CD14-positive monocyte (primary cell): ENCODE data around the gene SDK1. TPM values are rescaled to one million over a fixed set of nuclear protein-coding genes. Genes with fewer than 3 reads are reported as not detected.

ENCODE experiments used
- DNase-seq, 3 donors: peaks; one replicate each; pipeline ENCODE4 v3.0.0-alpha.2; 2011 to 2022
- H2AFZ ChIP-seq: 2 replicates; pipeline ENCODE4 v1.6.0; 2012; ENCODE audit warnings: mild to moderate bottlenecking, low read depth, low read length, inconsistent platforms; ENCODE audit not compliant: insufficient read depth, poor library complexity, severe bottlenecking
- H3K27ac ChIP-seq, 2 donors: 1 replicate in 1 of 2; 2 replicates in 1 of 2; pipeline ENCODE4 v1.5.1; 2012 to 2013; ENCODE audit warnings: low read length in 2 of 2, control low read depth in 1 of 2, inconsistent platforms in 1 of 2, low read depth in 1 of 2, mild to moderate bottlenecking in 1 of 2
- H3K27me3 ChIP-seq, 2 donors: one replicate each; pipeline versions ENCODE4 v1.6.0 to v1.6.1; 2011 to 2013; ENCODE audit warnings: low read length in 2 of 2; ENCODE audit not compliant: control insufficient read depth in 2 of 2, insufficient read depth in 2 of 2
- H3K36me3 ChIP-seq, 2 donors: replicated peaks in 1 of 2; 1 replicate in 1 of 2; 2 replicates in 1 of 2; pipeline versions ENCODE4 v1.5.1 to v1.6.1; 2012 to 2013; ENCODE audit warnings: low read length in 2 of 2, control low read depth in 1 of 2, inconsistent platforms in 1 of 2, mild to moderate bottlenecking in 1 of 2; ENCODE audit not compliant: insufficient read depth in 2 of 2, control insufficient read depth in 1 of 2
- H3K4me1 ChIP-seq, 2 donors: 1 replicate in 1 of 2; 2 replicates in 1 of 2; pipeline versions ENCODE4 v1.5.1 to v1.6.1; 2012 to 2013; ENCODE audit warnings: low read length in 2 of 2, control low read depth in 1 of 2, inconsistent platforms in 1 of 2, mild to moderate bottlenecking in 1 of 2, moderate library complexity in 1 of 2; ENCODE audit not compliant: insufficient read depth in 2 of 2, control insufficient read depth in 1 of 2
- H3K4me2 ChIP-seq: replicated peaks from 2 replicates; pipeline ENCODE3; 2012; ENCODE audit warnings: low read length, moderate library complexity, mild to moderate bottlenecking; ENCODE audit not compliant: poor library complexity, severe bottlenecking; ENCODE audit errors: extremely low read depth
- H3K4me3 ChIP-seq, 3 experiments: fragments of 200-600 bp in 1 of 3; sonication (generic) in 1 of 3; replicated peaks in 1 of 3; 1 replicate in 2 of 3; 2 replicates in 1 of 3; pipeline ENCODE4 v1.5.1; 2011 to 2013; ENCODE audit warnings: low read length in 3 of 3, mild to moderate bottlenecking in 3 of 3, control low read depth in 2 of 3, low read depth in 2 of 3, inconsistent platforms in 1 of 3, moderate library complexity in 1 of 3
- H3K79me2 ChIP-seq: 2 replicates; pipeline ENCODE4 v1.6.0; 2012; ENCODE audit warnings: mild to moderate bottlenecking, control low read depth, inconsistent platforms, low read length, moderate library complexity; ENCODE audit not compliant: insufficient read depth
- H3K9ac ChIP-seq: 2 replicates; pipeline ENCODE4 v1.6.0; 2017; ENCODE audit warnings: low read length, mild to moderate bottlenecking; ENCODE audit not compliant: insufficient read depth, poor library complexity, severe bottlenecking
- H3K9me3 ChIP-seq, 2 donors: replicated peaks in 1 of 2; 1 replicate in 1 of 2; 2 replicates in 1 of 2; pipeline versions ENCODE4 v1.5.1 to v1.6.1; 2012 to 2013; ENCODE audit warnings: low read length in 2 of 2, control low read depth in 1 of 2; ENCODE audit not compliant: control insufficient read depth in 1 of 2, insufficient read depth in 1 of 2
- H4K20me1 ChIP-seq: 2 replicates; pipeline ENCODE4 v1.6.0; 2012; ENCODE audit warnings: mild to moderate bottlenecking, low read length, control low read depth, moderate library complexity; ENCODE audit not compliant: insufficient read depth
- H3K27ac Mint-ChIP-seq, 7 donors: one replicate each; pipeline ENCODE4 v1.8.0; 2020; ENCODE audit warnings: mild to moderate bottlenecking in 7 of 7, mixed read lengths in 7 of 7, moderate library complexity in 6 of 7, inconsistent platforms in 2 of 7
- H3K27me3 Mint-ChIP-seq, 3 donors: one replicate each; pipeline ENCODE4 v1.8.0; 2021 to 2022; ENCODE audit warnings: low read depth in 3 of 3, mild to moderate bottlenecking in 3 of 3, mixed read lengths in 3 of 3, moderate library complexity in 3 of 3, inconsistent platforms in 1 of 3
- H3K36me3 Mint-ChIP-seq, 2 donors: one replicate each; pipeline ENCODE4 v1.8.0; 2020; ENCODE audit warnings: mixed read lengths in 2 of 2, inconsistent platforms in 1 of 2, mild to moderate bottlenecking in 1 of 2
- H3K4me1 Mint-ChIP-seq: one replicate; pipeline ENCODE4 v1.8.0; 2020; ENCODE audit warnings: mild to moderate bottlenecking, mixed read lengths
- H3K4me3 Mint-ChIP-seq, 2 donors: one replicate each; pipeline ENCODE4 v1.8.0; 2020; ENCODE audit warnings: mild to moderate bottlenecking in 2 of 2, mixed read lengths in 2 of 2, moderate library complexity in 1 of 2
- H3K9me3 Mint-ChIP-seq, 7 donors: one replicate each; pipeline ENCODE4 v1.8.0; 2020 to 2022; ENCODE audit warnings: mixed read lengths in 7 of 7, mild to moderate bottlenecking in 6 of 7, moderate library complexity in 6 of 7, inconsistent platforms in 2 of 7
- CTCF ChIP-seq: fragments of 200-600 bp; IDR thresholded peaks from one replicate; pipeline ENCODE4 v1.8.0; 2022; ENCODE audit warnings: antibody characterized with exemption, mild to moderate bottlenecking
- whole genome bisulfite sequencing: methylation state at CpG from one replicate; pipeline ENCODE4 v1.1.5; 2013; ENCODE audit warnings: missing lambda C conversion rate; ENCODE audit not compliant: insufficient coverage; 5-methylcytosine and 5-hydroxymethylcytosine counted together
- intact Hi-C, 2 donors: fragments of 100-400 bp; cut with micrococcal nuclease; formaldehyde crosslinking; loops; one replicate each; pipeline versions ENCODE4 v1.15.0 to v1.15.1; 2023
- polyA plus RNA-seq, 3 donors: library from polyadenylated mRNA; depleted of rRNA in 1 of 3; unstranded in 2 of 3; stranded (reverse) in 1 of 3; fragments of 300-500 nt in 2 of 3; fragments of >200 nt in 1 of 3; fragmentation: Illumina TruSeq in 2 of 3; gene quantifications; 1 replicate in 2 of 3; 2 replicates in 1 of 3; pipeline ENCODE4 v1.2.3, GENCODE V29; 2012 to 2021

SDK1 gene
- polyA plus RNA-seq, 3 donors = 0.01 TPM; not detected in 2

GRCh38 chr7:4099651-4100050, 798.6 kb downstream of the SDK1 start:
- WGBS = 97% methylated on average over 14 of the region's 14 CpGs
- no peak overlapping the region for H3K4me3 Mint-ChIP-seq

GRCh38 chr7:4100148-4100547, 799.1 kb downstream of the SDK1 start:
- Mint-ChIP-seq H3K27ac (no peak overlapping the region), H3K4me3 (no peak overlapping the region), H3K36me3 (no peaks in the 10 kb centered on the region), H3K27me3 (peaks cover 1 to 3% (median 3%) of the 10 kb centered on the region in 3 donors), H3K9me3 (peaks cover 0 to 4% (median 0%) of the 10 kb centered on the region in 7 donors), H3K4me1 (no peaks in the 10 kb centered on the region)
- Histone ChIP-seq H3K9ac (no peak overlapping the region), H3K36me3 (no peaks in the 10 kb centered on the region), H3K4me2 (no peak overlapping the region), H3K4me1 (no peaks in the 10 kb centered on the region), H3K27ac (no peak overlapping the region), H2AFZ (no peak overlapping the region), H3K79me2 (no peaks in the 10 kb centered on the region), H3K27me3 (no peaks in the 10 kb centered on the region), H4K20me1 (no peaks in the 10 kb centered on the region), H3K9me3 (no peaks in the 10 kb centered on the region), H3K4me3 (no peak overlapping the region)
- no peak for TF ChIP-seq CTCF
- 92% methylated on average over 5 of the region's 8 CpGs for WGBS
- intact Hi-C loops = no loop called here
- DNase-seq = no peak

More at GRCh38 chr7:4099651-4100050, 798.6 kb downstream of the SDK1 start:
- TF ChIP-seq CTCF = no peak
- Mint-ChIP-seq H3K36me3 (no peaks in the 10 kb centered on the region), H3K27me3 (peaks cover 1 to 3% (median 3%) of the 10 kb centered on the region in 3 donors), H3K9me3 (peaks cover 0 to 4% (median 0%) of the 10 kb centered on the region in 7 donors), H3K27ac (no peak overlapping the region), H3K4me1 (no peaks in the 10 kb centered on the region)
- no peak overlapping the region for H2AFZ ChIP-seq
- no peak overlapping the region for H3K27ac ChIP-seq
- no peaks in the 10 kb centered on the region for H3K27me3 ChIP-seq
- no peaks in the 10 kb centered on the region for H3K36me3 ChIP-seq
- H4K20me1 ChIP-seq = no peaks in the 10 kb centered on the region
- DNase-seq = no peak
- H3K4me2 ChIP-seq = no peak overlapping the region
- H3K79me2 ChIP-seq = no peaks in the 10 kb centered on the region
- no peaks in the 10 kb centered on the region for H3K4me1 ChIP-seq
- H3K4me3 ChIP-seq = no peak overlapping the region
- H3K9ac ChIP-seq = no peak overlapping the region
- intact Hi-C loops = no loop called here
- no peaks in the 10 kb centered on the region for H3K9me3 ChIP-seq
